Erythroblast (primary cell): ENCODE data around the gene SEC22C.

ENCODE experiments used
- GATA1 ChIP-seq: IDR thresholded peaks from 2 replicates; pipeline ENCODE4 v1.6.1; 2011; ENCODE audit warnings: low read depth, mild to moderate bottlenecking, control low read depth, low read length, moderate library complexity
- POLR2A ChIP-seq: IDR thresholded peaks from 2 replicates; pipeline ENCODE4 v1.6.1; 2011; ENCODE audit warnings: mild to moderate bottlenecking, low read length

DNA sequence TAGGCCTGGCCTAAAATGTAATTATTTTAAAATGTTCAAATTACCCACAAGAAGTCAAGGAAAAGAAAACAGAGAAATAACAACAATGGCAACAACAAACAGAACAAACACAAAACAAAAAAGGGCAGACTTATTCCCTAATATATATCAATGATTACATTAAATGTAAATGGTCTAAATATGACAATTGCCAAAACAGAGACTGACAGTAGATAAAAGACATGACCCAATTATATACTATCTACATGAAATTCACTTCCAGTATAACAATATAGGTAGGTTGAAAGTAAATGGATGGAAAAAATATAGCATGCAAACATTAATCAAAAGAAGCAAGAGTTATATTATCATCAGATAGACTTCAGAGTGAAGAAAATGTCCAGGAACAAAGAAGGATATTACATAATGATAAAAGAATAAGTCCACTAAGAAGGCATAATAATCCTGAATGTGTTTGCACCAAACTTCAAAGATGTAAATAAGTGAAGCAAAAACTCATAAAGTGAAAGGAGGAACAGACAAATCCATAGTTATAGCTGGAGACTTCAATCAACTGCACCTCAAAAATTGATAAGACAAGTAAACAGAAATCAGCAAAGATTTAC lies 6.5 kb downstream of the SEC22C start:
- TF ChIP-seq POLR2A, result no peak
- no peak for TF ChIP-seq GATA1
